ENCODE data around the gene MS4A4E. TPM values are rescaled to one million over a fixed set of nuclear protein-coding genes. Genes with fewer than 3 reads are reported as not detected.
"Not testable (repeated sequence)": the region's sequence is repeated elsewhere in the genome, so short reads cannot be mapped to it uniquely, and the experiment has no call there.

Gene MS4A4E
- total RNA-seq, 4 donors from 2014 or later, result 0.56 to 0.73 TPM; not detected in 2

DNA sequence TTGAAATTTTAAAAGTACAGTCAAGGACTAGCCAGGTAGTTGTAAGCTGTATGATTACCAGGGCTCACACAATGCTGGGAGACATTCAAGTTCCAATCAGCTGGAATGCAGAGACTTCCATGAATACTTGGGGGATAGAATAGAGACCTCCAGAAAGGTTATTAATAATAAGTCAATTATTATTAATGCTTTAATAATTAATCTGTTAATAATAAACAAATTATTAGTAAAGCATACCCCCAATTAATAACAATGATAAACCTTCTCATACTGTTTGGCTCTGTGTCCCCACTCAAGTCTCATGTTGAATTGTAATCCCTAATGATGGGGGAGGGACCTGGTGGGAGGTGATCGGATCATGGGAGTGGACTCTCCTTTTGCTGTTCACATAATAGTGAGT lies 45.5 kb downstream of the MS4A4E start:
- intact Hi-C loops (cut with DNase I), result no loop called here
- H3K9me3 ChIP-seq, result no peaks in the 10 kb centered on the region
- no peaks in the 10 kb centered on the region for H3K4me1 ChIP-seq
- H3K27ac ChIP-seq, result no peak overlapping the region
- H3K4me3 ChIP-seq (replicated peaks in 1 of 3), result no peak overlapping the region
- WGBS, 2 donors, result 81 to 88% methylated on average over 1 of the region's 1 CpG
- H3K36me3 ChIP-seq, result no peaks in the 10 kb centered on the region
- TF ChIP-seq, protein P1, sequence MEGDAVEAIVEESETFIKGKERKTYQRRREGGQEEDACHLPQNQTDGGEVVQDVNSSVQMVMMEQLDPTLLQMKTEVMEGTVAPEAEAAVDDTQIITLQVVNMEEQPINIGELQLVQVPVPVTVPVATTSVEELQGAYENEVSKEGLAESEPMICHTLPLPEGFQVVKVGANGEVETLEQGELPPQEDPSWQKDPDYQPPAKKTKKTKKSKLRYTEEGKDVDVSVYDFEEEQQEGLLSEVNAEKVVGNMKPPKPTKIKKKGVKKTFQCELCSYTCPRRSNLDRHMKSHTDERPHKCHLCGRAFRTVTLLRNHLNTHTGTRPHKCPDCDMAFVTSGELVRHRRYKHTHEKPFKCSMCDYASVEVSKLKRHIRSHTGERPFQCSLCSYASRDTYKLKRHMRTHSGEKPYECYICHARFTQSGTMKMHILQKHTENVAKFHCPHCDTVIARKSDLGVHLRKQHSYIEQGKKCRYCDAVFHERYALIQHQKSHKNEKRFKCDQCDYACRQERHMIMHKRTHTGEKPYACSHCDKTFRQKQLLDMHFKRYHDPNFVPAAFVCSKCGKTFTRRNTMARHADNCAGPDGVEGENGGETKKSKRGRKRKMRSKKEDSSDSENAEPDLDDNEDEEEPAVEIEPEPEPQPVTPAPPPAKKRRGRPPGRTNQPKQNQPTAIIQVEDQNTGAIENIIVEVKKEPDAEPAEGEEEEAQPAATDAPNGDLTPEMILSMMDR (IDR thresholded peaks at IDR 0.05), result no peak
- TF ChIP-seq POLR2A (IDR thresholded peaks at IDR 0.05), result no peak
- no peak for DNase-seq
- no peaks in the 10 kb centered on the region for H3K27me3 ChIP-seq

- no peaks in the 10 kb centered on the region for H3K9me3 ChIP-seq
- no peaks in the 10 kb centered on the region for H3K4me1 ChIP-seq
- no peaks in the 10 kb centered on the region for H3K36me3 ChIP-seq
- no peak overlapping the region for H3K27ac ChIP-seq
- no peak for DNase-seq
- intact Hi-C loops (cut with DNase I), result no loop called here
- no peak for TF ChIP-seq POLR2A (IDR thresholded peaks at IDR 0.05)
- TF ChIP-seq, protein P1 (IDR thresholded peaks at IDR 0.05), result no peak
- 65 to 66% methylated on average over 4 of the region's 4 CpGs for WGBS, 2 donors
- no peak overlapping the region for H3K4me3 ChIP-seq (replicated peaks in 1 of 3)
- no peaks in the 10 kb centered on the region for H3K27me3 ChIP-seq
Measured at GRCh38 chr11:60195923-60196368, 47.0 kb downstream of the MS4A4E start.

- H3K27me3 ChIP-seq, result no peaks in the 10 kb centered on the region
- H3K4me3 ChIP-seq (replicated peaks in 1 of 3), result no peak overlapping the region
- intact Hi-C loops (cut with DNase I), result no loop called here
- TF ChIP-seq POLR2A (IDR thresholded peaks at IDR 0.05), result no peak
- TF ChIP-seq, protein P1 (IDR thresholded peaks at IDR 0.05), result no peak
- H3K4me1 ChIP-seq, result no peaks in the 10 kb centered on the region
- H3K9me3 ChIP-seq, result no peaks in the 10 kb centered on the region
- no peak for DNase-seq
- WGBS, 2 donors, result 66 to 68% methylated on average over 3 of the region's 3 CpGs
- H3K27ac ChIP-seq, result no peak overlapping the region
- no peaks in the 10 kb centered on the region for H3K36me3 ChIP-seq
Measured at GRCh38 chr11:60194511-60194910, 48.4 kb downstream of the MS4A4E start.

DNA sequence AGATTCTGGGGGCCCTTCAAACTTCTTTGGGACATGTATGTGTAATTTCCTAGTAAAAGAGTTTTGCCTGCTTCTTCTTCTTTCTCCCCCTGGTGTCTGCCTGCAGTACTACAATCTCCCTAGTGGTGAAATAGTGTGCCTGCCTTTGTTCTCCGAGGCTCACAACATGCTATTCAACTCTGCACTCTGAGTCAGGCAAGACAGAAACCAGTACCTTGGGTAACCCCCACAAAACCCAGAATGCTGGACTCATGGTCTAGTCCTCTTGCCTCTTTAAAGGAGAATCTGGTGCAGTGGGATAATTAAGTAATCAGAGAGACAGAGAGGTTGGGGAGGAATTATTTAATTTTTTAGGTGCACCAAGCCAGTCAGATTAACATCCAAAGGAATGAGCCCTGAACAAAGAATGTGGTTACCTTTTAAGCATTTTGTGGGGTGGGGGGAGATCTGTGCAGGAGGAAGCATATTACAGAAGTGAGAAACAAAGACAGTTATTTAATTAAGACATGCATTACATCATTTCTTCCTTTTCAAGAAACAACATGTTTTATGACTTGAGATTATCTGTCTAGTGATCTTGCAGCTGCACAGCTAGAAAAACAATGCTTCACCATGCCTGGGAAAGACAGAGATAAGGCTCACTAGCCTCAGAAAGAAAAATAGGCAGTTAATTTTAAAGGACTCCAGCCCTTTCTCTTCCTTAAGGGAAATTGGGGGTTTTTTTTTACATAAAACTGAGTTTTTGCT lies 49.1 kb downstream of the MS4A4E start:
- no peaks in the 10 kb centered on the region for H3K27me3 ChIP-seq
- TF ChIP-seq, protein P1 (IDR thresholded peaks at IDR 0.05), result peak; percentile 11 to 40 (median 25)
- no peak for TF ChIP-seq POLR2A (IDR thresholded peaks at IDR 0.05)
- H3K4me1 ChIP-seq, result no peaks in the 10 kb centered on the region
- no peak overlapping the region for H3K27ac ChIP-seq
- no peaks in the 10 kb centered on the region for H3K9me3 ChIP-seq
- H3K36me3 ChIP-seq, result no peaks in the 10 kb centered on the region
- no peak overlapping the region for H3K4me3 ChIP-seq (replicated peaks in 1 of 3)
- 14 to 20% methylated on average over 1 of the region's 1 CpG for WGBS, 2 donors
- DNase-seq, result peak in 1 of 2 donors; percentile 12
- intact Hi-C loops (cut with DNase I), result no loop called here

DNA sequence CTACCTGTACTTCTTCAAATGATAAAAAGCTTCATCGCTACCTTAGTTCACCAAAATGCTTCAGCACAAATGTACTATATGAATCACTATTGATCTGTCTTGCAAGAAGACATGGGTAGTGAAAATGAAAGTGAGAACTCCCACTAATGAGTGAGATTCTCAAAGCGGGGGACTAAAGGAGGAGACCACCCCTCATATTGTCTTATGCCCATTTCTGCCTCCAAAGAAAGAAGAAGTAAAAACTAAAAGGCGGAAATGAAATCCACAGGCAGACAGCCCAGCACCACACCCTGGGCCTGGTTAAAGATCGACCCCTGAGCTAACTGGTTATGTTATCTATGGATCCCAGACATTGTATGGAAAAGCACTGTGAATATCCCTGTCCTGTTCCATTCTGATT lies 50.4 kb downstream of the MS4A4E start:
- H3K4me3 ChIP-seq (replicated peaks in 1 of 3); H3K4me1 ChIP-seq; intact Hi-C loops (cut with DNase I); H3K36me3 ChIP-seq; H3K27me3 ChIP-seq; DNase-seq; H3K9me3 ChIP-seq; H3K27ac ChIP-seq: not testable (repeated sequence)
- 87 to 94% methylated on average over 4 of the region's 4 CpGs for WGBS, 2 donors

- H3K4me1 ChIP-seq; H3K9me3 ChIP-seq; intact Hi-C loops (cut with DNase I); H3K36me3 ChIP-seq; H3K27me3 ChIP-seq; H3K27ac ChIP-seq; DNase-seq; H3K4me3 ChIP-seq (replicated peaks in 1 of 3): not testable (repeated sequence)
- WGBS, 2 donors, result 47 to 59% methylated on average over 3 of the region's 3 CpGs
Measured at GRCh38 chr11:60188481-60188880, 54.5 kb downstream of the MS4A4E start.

GRCh38 chr11:60186128-60186527 lies 56.8 kb downstream of the MS4A4E start:
- 91 to 94% methylated on average over 2 of the region's 2 CpGs for WGBS, 2 donors

GRCh38 chr11:60185512-60185827 lies 57.5 kb downstream of the MS4A4E start:
- H3K27ac ChIP-seq; DNase-seq; H3K27me3 ChIP-seq; H3K36me3 ChIP-seq; H3K4me3 ChIP-seq (replicated peaks in 1 of 3); H3K9me3 ChIP-seq; H3K4me1 ChIP-seq; intact Hi-C loops (cut with DNase I): not testable (repeated sequence)
- 65 to 72% methylated on average over 2 of the region's 2 CpGs for WGBS, 2 donors

More at GRCh38 chr11:60186128-60186527, 56.8 kb downstream of the MS4A4E start:
- DNase-seq; H3K27ac ChIP-seq; H3K9me3 ChIP-seq; intact Hi-C loops (cut with DNase I); H3K4me1 ChIP-seq; H3K27me3 ChIP-seq; H3K4me3 ChIP-seq (replicated peaks in 1 of 3); H3K36me3 ChIP-seq: not testable (repeated sequence)
